CD14-positive monocyte (primary cell): Measurements from ENCODE around the gene MTTP. TPM values are rescaled to one million over a fixed set of nuclear protein-coding genes. Genes with fewer than 3 reads are reported as not detected.

Experiments
- DNase-seq, 3 donors: peaks; one replicate each; pipeline ENCODE4 v3.0.0-alpha.2; 2011 to 2022
- H2AFZ ChIP-seq: 2 replicates; pipeline ENCODE4 v1.6.0; 2012; ENCODE audit warnings: mild to moderate bottlenecking, low read depth, low read length, inconsistent platforms; ENCODE audit not compliant: insufficient read depth, poor library complexity, severe bottlenecking
- H3K27ac ChIP-seq, 2 donors: 1 replicate in 1 of 2; 2 replicates in 1 of 2; pipeline ENCODE4 v1.5.1; 2012 to 2013; ENCODE audit warnings: low read length in 2 of 2, control low read depth in 1 of 2, inconsistent platforms in 1 of 2, low read depth in 1 of 2, mild to moderate bottlenecking in 1 of 2
- H3K27me3 ChIP-seq, 2 donors: one replicate each; pipeline versions ENCODE4 v1.6.0 to v1.6.1; 2011 to 2013; ENCODE audit warnings: low read length in 2 of 2; ENCODE audit not compliant: control insufficient read depth in 2 of 2, insufficient read depth in 2 of 2
- H3K36me3 ChIP-seq, 2 donors: replicated peaks in 1 of 2; 1 replicate in 1 of 2; 2 replicates in 1 of 2; pipeline versions ENCODE4 v1.5.1 to v1.6.1; 2012 to 2013; ENCODE audit warnings: low read length in 2 of 2, control low read depth in 1 of 2, inconsistent platforms in 1 of 2, mild to moderate bottlenecking in 1 of 2; ENCODE audit not compliant: insufficient read depth in 2 of 2, control insufficient read depth in 1 of 2
- H3K4me1 ChIP-seq, 2 donors: 1 replicate in 1 of 2; 2 replicates in 1 of 2; pipeline versions ENCODE4 v1.5.1 to v1.6.1; 2012 to 2013; ENCODE audit warnings: low read length in 2 of 2, control low read depth in 1 of 2, inconsistent platforms in 1 of 2, mild to moderate bottlenecking in 1 of 2, moderate library complexity in 1 of 2; ENCODE audit not compliant: insufficient read depth in 2 of 2, control insufficient read depth in 1 of 2
- H3K4me2 ChIP-seq: replicated peaks from 2 replicates; pipeline ENCODE3; 2012; ENCODE audit warnings: low read length, moderate library complexity, mild to moderate bottlenecking; ENCODE audit not compliant: poor library complexity, severe bottlenecking; ENCODE audit errors: extremely low read depth
- H3K4me3 ChIP-seq, 3 experiments: fragments of 200-600 bp in 1 of 3; sonication (generic) in 1 of 3; replicated peaks in 1 of 3; 1 replicate in 2 of 3; 2 replicates in 1 of 3; pipeline ENCODE4 v1.5.1; 2011 to 2013; ENCODE audit warnings: low read length in 3 of 3, mild to moderate bottlenecking in 3 of 3, control low read depth in 2 of 3, low read depth in 2 of 3, inconsistent platforms in 1 of 3, moderate library complexity in 1 of 3
- H3K79me2 ChIP-seq: 2 replicates; pipeline ENCODE4 v1.6.0; 2012; ENCODE audit warnings: mild to moderate bottlenecking, control low read depth, inconsistent platforms, low read length, moderate library complexity; ENCODE audit not compliant: insufficient read depth
- H3K9ac ChIP-seq: 2 replicates; pipeline ENCODE4 v1.6.0; 2017; ENCODE audit warnings: low read length, mild to moderate bottlenecking; ENCODE audit not compliant: insufficient read depth, poor library complexity, severe bottlenecking
- H3K9me3 ChIP-seq, 2 donors: replicated peaks in 1 of 2; 1 replicate in 1 of 2; 2 replicates in 1 of 2; pipeline versions ENCODE4 v1.5.1 to v1.6.1; 2012 to 2013; ENCODE audit warnings: low read length in 2 of 2, control low read depth in 1 of 2; ENCODE audit not compliant: control insufficient read depth in 1 of 2, insufficient read depth in 1 of 2
- H4K20me1 ChIP-seq: 2 replicates; pipeline ENCODE4 v1.6.0; 2012; ENCODE audit warnings: mild to moderate bottlenecking, low read length, control low read depth, moderate library complexity; ENCODE audit not compliant: insufficient read depth
- H3K27ac Mint-ChIP-seq, 7 donors: one replicate each; pipeline ENCODE4 v1.8.0; 2020; ENCODE audit warnings: mild to moderate bottlenecking in 7 of 7, mixed read lengths in 7 of 7, moderate library complexity in 6 of 7, inconsistent platforms in 2 of 7
- H3K27me3 Mint-ChIP-seq, 3 donors: one replicate each; pipeline ENCODE4 v1.8.0; 2021 to 2022; ENCODE audit warnings: low read depth in 3 of 3, mild to moderate bottlenecking in 3 of 3, mixed read lengths in 3 of 3, moderate library complexity in 3 of 3, inconsistent platforms in 1 of 3
- H3K36me3 Mint-ChIP-seq, 2 donors: one replicate each; pipeline ENCODE4 v1.8.0; 2020; ENCODE audit warnings: mixed read lengths in 2 of 2, inconsistent platforms in 1 of 2, mild to moderate bottlenecking in 1 of 2
- H3K4me1 Mint-ChIP-seq: one replicate; pipeline ENCODE4 v1.8.0; 2020; ENCODE audit warnings: mild to moderate bottlenecking, mixed read lengths
- H3K4me3 Mint-ChIP-seq, 2 donors: one replicate each; pipeline ENCODE4 v1.8.0; 2020; ENCODE audit warnings: mild to moderate bottlenecking in 2 of 2, mixed read lengths in 2 of 2, moderate library complexity in 1 of 2
- H3K9me3 Mint-ChIP-seq, 7 donors: one replicate each; pipeline ENCODE4 v1.8.0; 2020 to 2022; ENCODE audit warnings: mixed read lengths in 7 of 7, mild to moderate bottlenecking in 6 of 7, moderate library complexity in 6 of 7, inconsistent platforms in 2 of 7
- CTCF ChIP-seq: fragments of 200-600 bp; IDR thresholded peaks from one replicate; pipeline ENCODE4 v1.8.0; 2022; ENCODE audit warnings: antibody characterized with exemption, mild to moderate bottlenecking
- WGBS: methylation state at CpG from one replicate; pipeline ENCODE4 v1.1.5; 2013; ENCODE audit warnings: missing lambda C conversion rate; ENCODE audit not compliant: insufficient coverage; 5-methylcytosine and 5-hydroxymethylcytosine counted together
- intact Hi-C, 2 donors: fragments of 100-400 bp; cut with micrococcal nuclease; formaldehyde crosslinking; loops; one replicate each; pipeline versions ENCODE4 v1.15.0 to v1.15.1; 2023
- polyA plus RNA-seq, 3 donors: library from polyadenylated mRNA; depleted of rRNA in 1 of 3; unstranded in 2 of 3; stranded (reverse) in 1 of 3; fragments of 300-500 nt in 2 of 3; fragments of >200 nt in 1 of 3; fragmentation: Illumina TruSeq in 2 of 3; gene quantifications; 1 replicate in 2 of 3; 2 replicates in 1 of 3; pipeline ENCODE4 v1.2.3, GENCODE V29; 2012 to 2021

MTTP gene
- polyA plus RNA-seq, 3 donors: not detected

- H3K4me1 ChIP-seq: no peaks in the 10 kb centered on the region
- no peak overlapping the region for H2AFZ ChIP-seq
- DNase-seq: no peak
- no peak overlapping the region for H3K27ac ChIP-seq
- TF ChIP-seq CTCF: no peak
- no peaks in the 10 kb centered on the region for H3K9me3 ChIP-seq
- H4K20me1 ChIP-seq: no peaks in the 10 kb centered on the region
- H3K36me3 Mint-ChIP-seq: no peaks in the 10 kb centered on the region
- H3K9ac ChIP-seq: no peak overlapping the region
- no peak overlapping the region for H3K4me2 ChIP-seq
- no peak overlapping the region for H3K27ac Mint-ChIP-seq
- H3K27me3 Mint-ChIP-seq: peaks cover 0 to 2% (median 0%) of the 10 kb centered on the region in 3 donors
- no peak overlapping the region for H3K4me3 Mint-ChIP-seq
- WGBS: 86% methylated on average over 1 of the region's 2 CpGs
- intact Hi-C loops: no loop called here
- H3K36me3 ChIP-seq: no peaks in the 10 kb centered on the region
- no peaks in the 10 kb centered on the region for H3K79me2 ChIP-seq
- no peak overlapping the region for H3K4me3 ChIP-seq
- H3K4me1 Mint-ChIP-seq: no peaks in the 10 kb centered on the region
- H3K9me3 Mint-ChIP-seq: no peaks in the 10 kb centered on the region
- H3K27me3 ChIP-seq: no peaks in the 10 kb centered on the region
Observed at GRCh38 chr4:99636422-99636821, 61.8 kb downstream of the MTTP start.

GRCh38 chr4:99637174-99637573 is 62.5 kb downstream of the MTTP start:
- Histone ChIP-seq H2AFZ (no peak overlapping the region), H3K4me2 (no peak overlapping the region), H3K27me3 (no peaks in the 10 kb centered on the region), H3K27ac (no peak overlapping the region), H3K9ac (no peak overlapping the region), H3K79me2 (no peaks in the 10 kb centered on the region), H3K4me3 (no peak overlapping the region), H3K36me3 (no peaks in the 10 kb centered on the region), H3K9me3 (no peaks in the 10 kb centered on the region), H4K20me1 (no peaks in the 10 kb centered on the region), H3K4me1 (no peaks in the 10 kb centered on the region)
- Mint-ChIP-seq H3K4me1 (no peaks in the 10 kb centered on the region), H3K4me3 (no peak overlapping the region), H3K27ac (no peak overlapping the region), H3K36me3 (no peaks in the 10 kb centered on the region), H3K27me3 (peaks cover 0 to 2% (median 0%) of the 10 kb centered on the region in 3 donors), H3K9me3 (no peaks in the 10 kb centered on the region)
- no peak for DNase-seq
- 100% methylated on average over 1 of the region's 5 CpGs for WGBS
- TF ChIP-seq CTCF: no peak
- intact Hi-C loops: no loop called here
